RKO (cell line): ENCODE results near the gene ARMC6.

Experiments
- DNase-seq: peaks from one replicate; pipeline ENCODE4 v3.0.0-alpha.2; 2016; ENCODE audit warnings: low spot score

Gene ARMC6

DNA sequence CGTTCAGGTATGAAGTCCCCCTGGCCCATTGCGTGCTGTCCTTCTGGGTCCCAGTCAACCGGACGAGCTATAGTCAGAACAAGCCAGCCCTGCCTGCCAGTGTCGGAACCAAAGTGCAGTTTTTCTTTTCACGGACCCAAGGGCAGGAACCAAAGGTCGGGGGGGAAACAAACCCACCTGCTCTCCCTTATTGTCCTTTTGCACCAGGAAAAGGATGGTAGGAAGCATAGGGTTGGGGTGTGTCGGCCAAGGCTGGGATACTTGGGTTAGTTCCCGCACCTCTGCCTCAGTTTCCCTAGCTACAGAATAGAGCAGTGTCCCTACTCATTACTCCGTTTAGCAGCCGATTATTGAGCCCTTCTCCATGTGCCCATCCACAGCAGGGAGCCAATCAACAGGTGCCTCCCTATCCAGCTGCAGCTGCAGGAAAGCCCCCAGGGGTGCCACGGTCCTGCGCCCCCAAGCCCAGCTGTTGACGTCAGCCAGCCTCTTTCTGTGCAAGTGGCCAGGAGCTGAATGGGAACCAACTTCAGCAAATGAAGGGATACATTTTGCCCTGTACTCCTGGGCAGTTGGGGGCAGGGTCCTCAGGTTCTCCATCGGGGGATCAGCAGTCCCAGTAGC lies 21.0 kb downstream of the ARMC6 start:
- DNase-seq = no peak

DNA sequence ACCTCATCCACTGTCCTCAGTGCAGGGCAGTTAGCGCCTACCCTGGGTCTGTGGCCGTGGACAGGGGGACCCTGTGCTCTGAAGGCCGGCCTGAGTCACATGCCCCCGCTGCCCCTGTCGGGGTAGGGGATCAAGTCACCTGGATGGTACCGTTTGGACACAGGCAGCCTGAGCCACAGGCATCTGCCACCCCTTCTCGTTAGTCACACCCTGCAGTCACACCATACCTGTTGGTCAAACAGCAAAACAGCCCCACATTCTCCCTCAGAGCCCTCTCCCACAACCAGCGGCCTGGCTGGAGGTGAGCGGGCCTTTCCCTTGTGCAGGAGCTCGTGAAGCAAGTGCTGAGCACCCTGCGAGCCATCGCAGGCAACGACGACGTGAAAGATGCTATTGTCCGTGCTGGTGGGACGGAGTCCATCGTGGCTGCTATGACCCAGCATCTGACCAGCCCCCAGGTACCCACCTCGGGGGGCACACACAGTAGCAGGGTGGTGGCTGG lies 21.6 kb downstream of the ARMC6 start:
- DNase-seq = no peak

DNA sequence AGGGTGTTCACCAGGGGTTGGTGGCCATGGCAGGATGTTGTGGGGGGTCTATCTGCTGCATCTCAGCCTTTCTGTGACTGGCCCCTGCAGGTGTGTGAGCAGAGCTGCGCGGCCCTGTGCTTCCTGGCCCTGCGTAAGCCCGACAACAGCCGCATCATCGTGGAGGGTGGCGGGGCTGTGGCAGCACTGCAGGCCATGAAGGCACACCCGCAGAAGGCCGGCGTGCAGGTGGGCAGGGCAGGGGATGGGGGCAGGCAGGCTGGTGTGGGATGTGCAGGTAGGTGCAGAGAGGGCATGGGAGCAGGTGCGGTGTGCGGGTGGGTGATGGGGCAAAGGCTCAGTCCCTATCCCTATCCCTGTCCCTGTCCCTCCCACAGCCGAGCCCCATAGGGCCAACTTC lies 22.3 kb downstream of the ARMC6 start:
- DNase-seq = no peak

DNA sequence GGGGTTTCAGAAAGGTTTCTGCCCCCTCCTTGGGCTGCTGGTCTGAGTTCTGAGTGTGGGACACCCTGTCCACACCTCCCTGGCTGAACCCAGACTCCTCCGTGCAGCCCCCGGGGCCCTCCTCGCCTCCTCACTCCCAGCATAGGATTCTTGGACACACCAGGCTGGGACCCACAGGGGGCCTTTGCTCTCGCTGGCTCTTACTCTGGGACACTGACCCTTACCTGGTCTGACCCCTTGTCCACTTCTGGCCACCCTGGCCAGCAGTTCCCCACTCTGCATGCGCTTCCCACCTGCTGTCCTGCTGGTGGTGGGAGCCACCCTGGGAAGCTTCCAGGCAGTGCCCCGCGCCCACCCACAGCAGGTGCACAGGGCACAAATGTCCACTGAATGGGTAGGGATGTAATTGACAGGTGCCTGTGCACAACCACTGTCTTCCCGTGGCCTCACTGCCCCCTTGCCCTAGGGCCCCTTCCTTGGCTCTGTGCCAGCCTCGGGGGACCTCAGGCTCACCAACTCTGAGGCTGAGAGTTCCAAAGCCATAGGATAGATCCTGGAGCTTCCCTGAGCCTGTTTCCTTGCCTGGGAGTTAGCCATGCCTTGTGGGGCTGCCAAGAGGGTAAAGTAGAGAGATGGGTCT lies 23.4 kb downstream of the ARMC6 start:
- DNase-seq = no peak

DNA sequence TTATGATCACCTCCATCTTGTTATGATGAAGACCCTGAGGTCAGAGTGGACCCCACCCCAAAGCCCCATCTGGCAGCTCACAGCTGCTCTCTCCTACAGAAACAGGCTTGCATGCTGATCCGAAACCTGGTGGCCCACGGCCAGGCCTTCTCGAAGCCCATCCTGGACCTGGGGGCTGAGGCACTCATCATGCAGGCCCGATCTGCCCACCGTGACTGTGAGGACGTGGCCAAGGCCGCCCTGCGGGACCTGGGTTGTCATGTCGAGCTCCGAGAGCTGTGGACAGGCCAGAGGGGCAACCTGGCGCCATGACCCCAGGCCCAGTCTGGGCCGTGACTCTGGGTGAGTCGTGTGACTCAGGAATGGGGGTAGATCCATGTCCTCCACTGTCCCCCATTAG lies 23.9 kb downstream of the ARMC6 start:
- no peak for DNase-seq

DNA sequence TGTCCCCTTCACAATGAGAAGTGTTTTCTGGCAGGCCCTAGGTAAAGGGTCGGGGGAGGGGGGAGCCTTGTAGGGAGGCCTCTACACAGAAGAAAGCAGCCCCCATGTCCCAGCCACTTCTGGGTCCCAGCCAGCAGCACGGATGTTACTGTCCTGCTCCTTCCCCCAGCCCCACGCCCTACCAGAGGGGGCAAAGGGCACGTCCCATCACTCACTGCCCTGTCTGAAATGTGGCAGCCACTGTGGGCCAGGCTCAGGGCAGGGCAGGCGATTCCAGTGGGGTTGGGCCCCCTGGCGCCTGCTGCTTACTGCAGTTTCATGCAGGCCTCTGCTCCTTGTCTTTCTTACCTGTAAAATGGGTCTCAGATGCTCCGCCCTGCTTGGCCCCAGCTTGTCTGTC lies 24.3 kb downstream of the ARMC6 start:
- DNase-seq = no peak

DNA sequence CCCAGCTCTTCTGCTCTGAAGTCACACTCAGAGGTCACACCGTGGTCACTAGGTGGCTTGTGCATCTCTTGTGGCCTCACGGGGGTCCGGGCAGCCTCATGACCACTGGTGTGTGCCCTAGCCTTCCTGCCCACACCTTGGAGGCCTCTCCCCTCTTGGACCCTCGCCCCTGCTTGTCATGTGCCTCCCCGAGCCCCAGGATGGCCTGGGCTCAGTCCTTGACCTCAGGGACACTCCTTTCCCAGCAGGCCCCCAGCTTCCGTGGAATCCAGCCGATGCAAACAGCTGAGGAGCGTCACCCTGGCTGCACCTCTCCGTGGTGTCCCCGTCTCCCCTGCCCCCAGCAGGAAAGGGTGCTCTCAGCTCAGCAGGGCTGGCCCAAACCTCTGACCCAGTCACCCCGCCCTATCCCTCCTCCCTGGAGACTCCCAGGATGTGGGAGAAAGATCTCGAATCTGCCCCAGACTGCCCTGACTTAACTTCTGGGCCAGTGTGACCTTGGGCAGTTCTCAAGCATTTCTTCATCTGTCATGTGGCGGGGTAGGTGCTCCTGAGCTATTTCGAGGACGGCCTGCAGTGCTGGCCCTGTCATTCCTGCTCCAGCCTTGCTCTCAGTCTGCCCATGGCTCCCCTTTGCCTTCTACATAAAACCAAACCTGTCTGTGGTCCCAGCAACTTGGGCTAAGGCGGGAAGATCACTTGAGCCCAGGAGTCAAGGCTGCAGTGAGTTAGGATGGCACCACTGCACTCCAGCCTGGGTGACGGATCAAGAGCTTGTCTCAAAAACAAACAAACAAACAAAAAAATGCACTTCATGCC lies 25.8 kb downstream of the ARMC6 start:
- no peak for DNase-seq

DNA sequence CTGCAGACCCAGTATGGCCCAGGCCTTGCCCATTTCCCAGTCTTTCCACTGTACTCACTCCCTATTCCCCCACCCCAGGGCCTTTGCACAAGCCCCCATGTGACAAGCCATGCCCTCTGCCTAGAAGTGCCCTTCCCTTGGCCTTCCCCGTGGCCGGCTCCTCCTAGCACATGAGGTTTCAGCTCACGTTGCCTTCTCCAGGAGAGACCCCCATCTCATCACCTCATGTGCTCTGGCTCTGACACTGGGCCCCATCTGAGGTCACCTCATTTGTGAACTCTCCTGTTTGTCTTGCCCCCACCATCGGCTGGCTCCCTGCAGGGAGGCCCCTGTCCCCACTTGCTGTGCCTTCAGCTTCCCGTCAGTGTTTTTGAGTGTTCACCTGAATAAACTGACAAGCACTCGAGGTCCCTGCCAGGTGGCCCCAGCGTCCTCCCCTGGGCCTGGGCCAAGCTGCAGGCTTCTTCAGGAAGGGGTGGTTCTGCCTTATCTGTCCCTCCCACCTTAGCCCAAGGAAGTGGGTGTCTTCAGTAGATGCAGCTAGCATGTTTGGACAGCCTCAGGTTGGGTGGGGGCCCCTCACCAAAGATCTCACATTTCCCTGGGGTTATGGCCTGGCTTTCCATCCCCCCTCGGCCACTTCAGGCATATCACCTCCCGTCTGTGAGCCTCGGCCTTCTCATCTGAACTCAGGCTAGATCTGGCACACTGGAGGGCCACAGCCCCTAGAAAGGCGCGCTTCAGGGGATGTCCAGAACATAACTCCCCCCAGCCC lies 26.6 kb downstream of the ARMC6 start:
- no peak for DNase-seq

DNA sequence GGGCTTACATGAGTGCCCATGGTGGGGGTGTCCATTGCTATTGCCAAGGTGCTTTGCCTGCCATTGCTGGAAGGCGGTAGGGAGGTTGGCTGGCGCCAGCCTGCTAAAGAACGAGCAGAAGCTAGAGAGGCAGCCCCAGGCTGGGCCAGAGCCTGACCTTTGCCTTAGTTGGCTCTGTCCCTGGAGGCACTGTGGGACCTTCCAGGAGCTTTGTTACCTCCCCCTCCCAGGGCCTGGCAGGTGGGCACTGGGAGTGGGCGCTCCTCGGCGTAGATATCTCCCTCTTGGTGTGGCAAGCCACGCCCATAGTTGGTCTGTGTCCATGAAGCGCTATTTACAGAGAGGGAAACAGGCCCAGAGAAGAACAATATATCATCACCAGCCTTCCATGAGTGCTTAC lies 28.1 kb downstream of the ARMC6 start:
- no peak for DNase-seq

DNA sequence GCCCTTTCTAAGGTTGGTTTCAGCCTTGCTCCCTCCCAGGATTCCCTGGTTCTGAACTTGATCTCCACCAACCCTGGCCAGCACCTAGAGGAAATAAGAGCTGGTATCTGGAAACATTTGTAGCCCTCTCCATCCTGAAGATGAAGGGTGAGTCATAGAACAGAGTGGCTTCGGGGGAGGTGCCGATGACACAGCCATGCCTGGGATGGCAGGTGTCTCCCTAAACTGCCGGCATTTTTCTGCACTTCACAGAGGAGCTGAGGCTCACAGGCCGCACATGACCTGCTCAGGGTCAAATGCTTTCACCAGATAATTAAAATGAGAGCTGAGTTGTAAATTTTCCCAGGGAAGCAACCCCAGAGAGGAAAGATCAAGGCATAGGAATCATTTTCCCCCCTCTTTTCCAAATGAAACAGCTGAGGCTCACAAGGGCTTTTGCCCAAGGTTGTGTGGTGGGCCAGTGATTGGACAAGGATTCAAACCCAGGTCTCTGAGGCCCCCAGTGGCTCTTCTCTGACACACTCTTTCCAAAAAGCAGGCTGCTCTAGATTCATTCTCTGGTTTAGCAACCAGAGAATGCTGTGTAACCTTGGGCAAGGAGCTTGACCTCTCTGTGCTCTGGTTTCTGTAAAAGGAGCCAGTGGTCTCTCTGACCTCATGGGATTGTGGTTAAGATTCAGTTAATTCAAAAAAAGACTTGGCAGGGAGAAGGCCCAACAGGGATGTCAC lies 29.2 kb downstream of the ARMC6 start:
- DNase-seq = peak; percentile 49

DNA sequence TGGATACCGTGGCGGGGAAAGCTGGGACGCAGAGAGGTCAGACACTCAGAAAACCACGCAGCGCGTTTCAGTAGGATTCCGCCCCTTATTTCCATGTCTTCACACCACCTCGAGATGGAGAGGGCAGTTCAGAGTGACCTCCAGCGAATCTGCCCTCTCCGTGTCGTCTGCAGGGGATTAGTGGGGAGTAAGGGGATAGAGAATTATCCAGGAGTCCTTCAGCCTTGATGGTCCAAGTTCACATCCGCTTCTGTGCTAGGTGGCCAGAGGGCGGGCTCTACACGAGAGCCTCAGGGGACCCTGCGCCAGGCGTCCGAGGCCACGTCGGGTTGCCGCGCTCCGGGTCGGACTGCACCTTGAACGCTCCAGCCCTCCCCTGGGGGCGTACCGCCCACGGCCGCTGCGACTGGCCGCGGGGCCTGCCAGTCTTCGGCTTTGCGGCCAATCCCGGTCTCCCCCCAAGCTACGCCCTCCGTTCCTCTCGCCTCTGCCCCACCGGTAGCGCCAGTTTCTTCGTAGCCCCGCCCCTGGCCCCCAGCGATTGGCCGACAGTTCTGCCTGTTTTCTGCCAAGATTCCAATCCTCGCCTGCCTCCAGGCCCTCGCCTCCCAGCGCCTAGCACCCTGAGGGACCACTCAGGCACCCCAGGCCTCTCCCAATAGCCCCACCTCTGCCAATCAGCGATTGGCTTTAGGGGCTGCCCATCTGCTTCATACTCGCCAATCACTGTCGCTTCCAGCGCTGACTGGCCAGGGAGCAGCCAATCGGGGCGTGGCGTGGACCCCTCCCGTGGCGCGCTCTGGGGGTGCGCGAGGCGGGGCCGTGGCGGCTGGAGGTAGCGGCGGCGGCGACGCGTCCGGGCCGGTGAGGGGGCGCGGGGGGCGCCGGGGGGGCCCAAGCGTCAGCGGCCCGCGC lies 30.0 kb downstream of the ARMC6 start, which contains the start of gene SLC25A42:
Gene SLC25A42, plus strand, starts transcription at position 812 of the 915 bp plus-strand sequence. CDS start 32,131 bp downstream, outside the sequence.
- DNase-seq = peak; percentile 99

DNA sequence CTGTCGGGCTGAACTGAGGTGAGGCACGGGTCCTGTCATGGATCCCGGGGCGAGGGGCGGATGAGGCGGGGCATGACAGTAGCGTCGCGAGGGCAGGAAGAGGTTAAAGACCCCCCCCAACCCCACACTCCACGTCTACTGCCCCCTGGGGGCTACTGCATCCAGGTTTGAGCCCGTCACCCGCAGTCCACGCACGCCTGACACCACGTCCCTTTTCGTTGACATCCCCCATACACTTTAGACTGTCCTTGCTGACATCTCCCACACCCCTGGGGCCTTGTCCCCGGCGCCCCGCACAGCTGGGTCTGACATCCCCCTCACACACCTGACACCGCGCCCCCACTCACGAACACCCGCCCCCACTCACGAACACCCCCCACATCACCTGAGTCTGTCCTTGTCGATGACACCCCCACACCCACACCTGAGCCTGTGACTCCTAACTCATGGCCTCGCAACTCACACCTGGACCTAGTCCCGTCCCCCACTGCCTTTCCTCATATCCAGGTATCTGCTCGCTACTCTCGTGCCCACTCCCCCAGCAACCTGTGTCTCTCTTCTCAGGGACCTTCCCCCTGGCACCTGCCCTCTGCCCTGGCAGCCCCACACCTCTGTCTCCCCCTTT lies 30.8 kb downstream of the ARMC6 start:
- no peak for DNase-seq

DNA sequence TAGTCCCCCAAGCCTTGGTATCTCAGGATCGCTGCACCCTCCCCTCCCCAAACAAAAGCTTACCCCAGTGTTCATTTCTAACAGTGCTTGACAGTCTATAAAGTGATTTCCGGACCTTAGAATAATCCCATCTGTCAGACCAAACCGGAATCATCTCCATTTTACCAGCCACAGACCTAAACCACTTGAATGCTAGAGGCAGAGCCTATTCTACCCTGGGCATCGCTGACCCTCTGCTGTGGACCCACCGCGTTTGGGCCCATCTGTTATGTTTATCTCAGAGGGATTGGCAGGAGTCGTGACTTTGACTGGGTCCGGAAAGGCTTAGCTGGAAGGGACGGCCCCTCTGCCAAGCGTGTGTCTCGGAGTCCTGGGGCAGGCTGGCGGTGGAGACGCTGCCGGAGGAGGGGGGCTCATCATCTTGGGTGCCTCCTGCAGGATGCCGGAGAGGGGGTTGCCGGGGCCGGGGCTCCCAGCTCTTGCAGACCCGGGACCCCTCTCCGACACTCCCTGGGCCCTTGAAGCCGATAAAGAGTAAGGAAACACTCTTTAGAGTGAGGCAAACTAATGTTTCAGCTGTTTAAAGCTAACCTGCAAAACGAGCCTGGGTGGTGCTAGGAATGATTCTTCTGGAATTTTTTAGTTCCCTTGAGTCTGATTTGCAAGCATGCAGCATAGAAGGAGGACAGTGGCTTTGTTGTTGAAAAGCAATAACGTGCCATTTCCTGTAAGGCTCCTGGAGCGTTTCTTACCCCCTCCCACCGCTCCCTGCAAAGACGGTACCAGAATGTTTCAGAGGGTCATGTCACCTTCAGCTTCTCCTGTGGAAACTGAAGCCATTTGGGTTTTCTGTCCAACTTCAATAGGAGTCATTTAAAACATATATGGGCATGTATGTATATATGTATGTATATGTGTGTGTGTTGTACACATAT lies 31.7 kb downstream of the ARMC6 start:
- DNase-seq = no peak

DNA sequence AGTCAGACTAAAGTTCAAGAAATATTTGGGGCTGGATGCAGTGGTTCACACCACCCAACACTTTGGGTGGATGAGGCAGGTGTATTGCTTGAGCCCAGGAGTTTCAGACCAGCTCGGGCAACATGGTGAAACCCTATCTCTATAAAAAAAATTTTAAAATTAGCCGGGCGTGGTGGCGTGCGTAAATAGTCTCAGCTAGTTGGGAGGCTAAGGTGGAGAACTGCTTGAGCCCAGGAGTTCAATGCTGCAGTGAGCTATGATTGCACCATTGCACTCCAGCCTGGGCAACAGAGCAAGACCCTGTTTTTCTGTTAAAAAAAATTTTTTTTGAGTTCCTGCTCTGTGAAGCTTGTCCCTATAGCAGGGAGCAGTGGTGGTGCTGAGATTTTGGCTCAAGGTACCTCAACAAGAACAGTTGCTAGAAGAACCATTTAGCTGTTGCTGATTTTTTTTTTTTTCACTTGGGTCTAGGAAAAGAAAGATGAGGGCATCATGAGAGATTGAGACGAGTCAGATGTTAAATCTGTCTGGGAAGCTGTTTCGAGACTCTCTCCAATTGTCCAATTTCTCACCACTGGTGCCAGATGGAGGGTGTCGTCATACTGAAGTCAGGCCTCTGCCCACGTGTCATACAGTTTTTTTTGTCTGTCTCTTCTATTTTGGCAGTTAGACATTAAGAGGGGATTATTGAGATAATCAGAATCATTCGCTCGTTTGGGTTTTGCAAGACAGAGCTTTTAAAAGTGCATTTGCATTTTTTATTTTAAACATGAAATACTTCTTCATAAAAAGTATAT lies 34.1 kb downstream of the ARMC6 start:
- no peak for DNase-seq

DNA sequence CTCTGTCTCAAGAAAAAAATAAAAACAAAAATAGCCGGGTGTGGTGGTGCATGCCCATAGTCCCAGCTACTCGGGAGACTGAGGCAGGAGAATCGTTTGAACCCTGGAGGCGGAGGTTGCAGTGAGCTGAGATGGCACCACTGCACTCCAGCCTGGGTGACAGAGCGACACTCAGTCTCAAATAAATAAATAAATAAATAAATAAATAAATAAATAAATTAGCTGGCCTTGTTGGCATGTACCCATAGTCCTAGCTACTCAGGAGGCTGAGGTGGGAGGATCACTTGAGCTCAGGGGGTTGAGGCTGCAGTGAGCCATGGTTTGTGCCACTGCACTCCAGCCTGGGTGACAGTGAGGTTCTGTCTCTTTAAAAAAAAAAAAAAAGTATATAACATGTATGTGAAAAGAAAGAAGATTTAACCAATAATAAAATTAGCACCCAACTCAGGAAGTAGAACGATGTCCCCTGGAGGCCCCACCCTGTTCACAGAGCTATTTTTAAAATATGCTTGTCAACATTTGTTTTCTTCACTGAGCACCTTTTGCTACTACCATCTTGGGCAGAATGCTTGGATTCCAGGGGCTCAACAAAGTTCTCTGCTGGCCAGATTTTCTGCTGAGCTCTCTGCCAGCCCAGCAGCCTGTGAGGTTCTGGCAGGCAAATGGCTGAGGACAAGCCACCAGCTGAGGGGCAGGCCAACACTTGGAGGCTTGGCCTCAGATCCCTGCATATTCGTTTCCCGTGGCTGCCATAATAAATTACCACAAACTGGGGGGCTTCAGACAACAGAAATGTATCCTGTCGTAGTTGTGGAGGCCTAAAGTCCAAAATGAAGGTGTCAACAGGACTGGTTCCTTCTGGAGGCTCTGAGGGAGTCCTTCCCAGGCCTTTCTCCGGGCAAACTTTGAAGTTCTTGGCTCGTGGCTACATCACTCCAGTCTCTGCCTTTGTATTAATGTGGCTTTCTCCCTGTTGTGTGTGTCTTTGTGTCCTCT lies 35.6 kb downstream of the ARMC6 start:
- DNase-seq = no peak

DNA sequence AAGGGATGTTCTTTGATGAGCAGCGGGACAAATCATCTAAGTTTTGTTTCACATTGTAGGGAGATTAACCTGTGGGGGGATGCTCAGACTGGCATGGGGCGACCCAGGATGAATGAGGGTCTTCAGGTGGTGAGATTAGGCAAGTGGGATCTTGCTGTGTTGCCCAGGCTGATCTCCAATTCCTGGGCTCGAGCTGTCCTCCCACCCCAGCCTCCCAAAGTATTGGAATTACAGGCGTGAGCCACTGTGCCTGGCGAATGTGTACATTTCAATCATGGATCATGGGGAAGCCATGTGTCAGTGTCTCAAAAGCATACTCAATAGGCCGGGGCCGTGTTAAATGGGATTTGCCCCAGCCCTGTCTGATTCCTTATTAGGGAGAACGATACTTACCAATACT lies 38.5 kb downstream of the ARMC6 start:
- DNase-seq = no peak
